GM21528 (cell line): ENCODE measurements around the gene CBARP.

Source experiments
- ATAC-seq: cut with Tn5 transposase; IDR thresholded peaks from one replicate; pipeline ENCODE4 v1.9.1; 2021; ENCODE audit warnings: mild to moderate bottlenecking, moderate library complexity; ENCODE audit not compliant: unreplicated experiment, low FRiP score

Gene CBARP

DNA sequence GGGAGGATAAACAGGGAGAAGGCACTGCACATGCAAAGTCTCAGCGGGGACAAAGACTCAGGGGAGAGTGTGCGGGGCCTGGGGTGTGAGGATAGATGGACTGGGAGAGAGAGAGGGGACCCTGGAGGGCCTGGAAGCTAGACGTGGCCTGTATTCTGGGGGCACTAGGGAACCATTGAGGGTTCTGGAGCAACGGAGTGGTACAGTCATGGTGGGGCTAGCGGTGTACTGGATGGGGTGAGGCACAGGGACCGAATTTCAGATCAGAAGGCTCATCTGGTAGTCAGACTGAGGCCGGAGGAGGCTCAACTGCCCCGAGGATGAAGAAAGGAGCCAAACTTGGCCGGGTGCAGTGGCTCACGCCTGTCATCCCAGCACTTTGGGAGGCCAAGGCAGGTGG, 55.7 kb downstream of the CBARP start:
- no peak for ATAC-seq

DNA sequence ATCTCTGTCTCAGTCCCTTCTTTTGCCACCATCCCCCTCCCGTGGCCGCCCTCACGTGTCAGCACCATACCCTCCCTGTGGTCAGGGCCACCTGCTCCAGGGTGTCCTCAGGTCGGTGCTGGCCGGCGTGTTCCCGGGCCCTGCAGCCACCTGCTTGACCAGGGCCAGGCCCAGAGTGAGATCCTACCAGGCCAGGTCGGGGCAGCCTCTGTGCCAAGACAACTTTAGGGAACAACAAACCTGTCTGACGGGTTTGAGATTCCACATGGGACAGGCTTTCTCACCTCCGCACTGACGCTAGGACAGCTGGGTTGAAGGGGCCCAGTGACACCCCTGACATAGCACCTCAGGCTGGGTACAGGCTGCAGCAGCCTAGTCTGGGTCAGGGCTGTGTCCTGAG, 56.2 kb downstream of the CBARP start:
- no peak for ATAC-seq
